GM23338 (cell line): ENCODE data around the gene TMCO4. TPM values are rescaled to one million over a fixed set of nuclear protein-coding genes. Genes with fewer than 3 reads are reported as not detected.

Experiments used
- JUNB ChIP-seq: IDR thresholded peaks from one replicate; pipeline ENCODE4 v1.6.1; 2016; ENCODE audit warnings: antibody characterized with exemption; ENCODE audit not compliant: unreplicated experiment
- polyA plus RNA-seq: library from polyadenylated mRNA; unstranded; fragments of >200 nt; fragmentation: Nextera tagmentation; extraction: Ambion mirVana; gene quantifications from 2 replicates; pipeline ENCODE4 v1.2.1, GENCODE V29; 2016
- total RNA-seq: library from RNA; depleted of rRNA; stranded (reverse); fragments of >200 nt; shearing (Covaris generic); gene quantifications from 2 replicates; pipeline ENCODE4 v1.2.3, GENCODE V29; 2014
- TF ChIP-seq, protein P1 (sequence below): fragments of 250-450 bp; sonication (Bioruptor Pico); IDR thresholded peaks from 2 replicates; pipeline ENCODE4 v1.5.0; 2020; ENCODE audit warnings: mild to moderate bottlenecking, moderate library complexity
- TF ChIP-seq, protein P2 (sequence below), 2 experiments: fragments of 200-600 bp in 1 of 2; sonication (generic) in 1 of 2; conservative IDR thresholded peaks; 2 replicates each; pipeline versions ENCODE4 v1.5.1 to v1.6.1; 2016 to 2017; ENCODE audit warnings: antibody characterized with exemption in 2 of 2, low read depth in 2 of 2, mild to moderate bottlenecking in 2 of 2, moderate library complexity in 1 of 2
- TF ChIP-seq, protein P3 (sequence below): IDR thresholded peaks from one replicate; pipeline ENCODE4 v1.6.1; 2018; ENCODE audit warnings: antibody characterized with exemption; ENCODE audit not compliant: unreplicated experiment

Gene TMCO4
- total and polyA plus RNA-seq, 2 experiments from 2014 or later, result 2.6 to 6.9 TPM

DNA sequence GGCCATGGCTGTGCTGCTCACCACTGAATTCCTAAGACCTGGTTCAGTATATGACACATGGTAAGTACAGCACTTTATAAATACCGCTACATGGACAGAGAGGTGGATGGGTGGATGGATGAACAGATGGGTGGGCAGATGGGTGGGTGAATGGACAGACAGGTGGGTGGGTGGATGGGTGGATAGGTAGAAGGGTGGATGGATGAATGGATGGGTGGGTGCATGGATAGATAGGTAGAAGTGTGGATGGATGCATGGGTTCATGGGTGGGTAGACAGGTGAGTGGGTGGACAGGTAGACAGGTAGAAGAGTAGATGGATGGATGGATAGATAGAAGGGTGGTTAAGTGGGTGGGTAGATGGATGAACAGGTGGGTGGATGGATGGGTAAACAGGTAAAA, 54.8 kb downstream of the TMCO4 start (continued):
- TF ChIP-seq, protein P1, sequence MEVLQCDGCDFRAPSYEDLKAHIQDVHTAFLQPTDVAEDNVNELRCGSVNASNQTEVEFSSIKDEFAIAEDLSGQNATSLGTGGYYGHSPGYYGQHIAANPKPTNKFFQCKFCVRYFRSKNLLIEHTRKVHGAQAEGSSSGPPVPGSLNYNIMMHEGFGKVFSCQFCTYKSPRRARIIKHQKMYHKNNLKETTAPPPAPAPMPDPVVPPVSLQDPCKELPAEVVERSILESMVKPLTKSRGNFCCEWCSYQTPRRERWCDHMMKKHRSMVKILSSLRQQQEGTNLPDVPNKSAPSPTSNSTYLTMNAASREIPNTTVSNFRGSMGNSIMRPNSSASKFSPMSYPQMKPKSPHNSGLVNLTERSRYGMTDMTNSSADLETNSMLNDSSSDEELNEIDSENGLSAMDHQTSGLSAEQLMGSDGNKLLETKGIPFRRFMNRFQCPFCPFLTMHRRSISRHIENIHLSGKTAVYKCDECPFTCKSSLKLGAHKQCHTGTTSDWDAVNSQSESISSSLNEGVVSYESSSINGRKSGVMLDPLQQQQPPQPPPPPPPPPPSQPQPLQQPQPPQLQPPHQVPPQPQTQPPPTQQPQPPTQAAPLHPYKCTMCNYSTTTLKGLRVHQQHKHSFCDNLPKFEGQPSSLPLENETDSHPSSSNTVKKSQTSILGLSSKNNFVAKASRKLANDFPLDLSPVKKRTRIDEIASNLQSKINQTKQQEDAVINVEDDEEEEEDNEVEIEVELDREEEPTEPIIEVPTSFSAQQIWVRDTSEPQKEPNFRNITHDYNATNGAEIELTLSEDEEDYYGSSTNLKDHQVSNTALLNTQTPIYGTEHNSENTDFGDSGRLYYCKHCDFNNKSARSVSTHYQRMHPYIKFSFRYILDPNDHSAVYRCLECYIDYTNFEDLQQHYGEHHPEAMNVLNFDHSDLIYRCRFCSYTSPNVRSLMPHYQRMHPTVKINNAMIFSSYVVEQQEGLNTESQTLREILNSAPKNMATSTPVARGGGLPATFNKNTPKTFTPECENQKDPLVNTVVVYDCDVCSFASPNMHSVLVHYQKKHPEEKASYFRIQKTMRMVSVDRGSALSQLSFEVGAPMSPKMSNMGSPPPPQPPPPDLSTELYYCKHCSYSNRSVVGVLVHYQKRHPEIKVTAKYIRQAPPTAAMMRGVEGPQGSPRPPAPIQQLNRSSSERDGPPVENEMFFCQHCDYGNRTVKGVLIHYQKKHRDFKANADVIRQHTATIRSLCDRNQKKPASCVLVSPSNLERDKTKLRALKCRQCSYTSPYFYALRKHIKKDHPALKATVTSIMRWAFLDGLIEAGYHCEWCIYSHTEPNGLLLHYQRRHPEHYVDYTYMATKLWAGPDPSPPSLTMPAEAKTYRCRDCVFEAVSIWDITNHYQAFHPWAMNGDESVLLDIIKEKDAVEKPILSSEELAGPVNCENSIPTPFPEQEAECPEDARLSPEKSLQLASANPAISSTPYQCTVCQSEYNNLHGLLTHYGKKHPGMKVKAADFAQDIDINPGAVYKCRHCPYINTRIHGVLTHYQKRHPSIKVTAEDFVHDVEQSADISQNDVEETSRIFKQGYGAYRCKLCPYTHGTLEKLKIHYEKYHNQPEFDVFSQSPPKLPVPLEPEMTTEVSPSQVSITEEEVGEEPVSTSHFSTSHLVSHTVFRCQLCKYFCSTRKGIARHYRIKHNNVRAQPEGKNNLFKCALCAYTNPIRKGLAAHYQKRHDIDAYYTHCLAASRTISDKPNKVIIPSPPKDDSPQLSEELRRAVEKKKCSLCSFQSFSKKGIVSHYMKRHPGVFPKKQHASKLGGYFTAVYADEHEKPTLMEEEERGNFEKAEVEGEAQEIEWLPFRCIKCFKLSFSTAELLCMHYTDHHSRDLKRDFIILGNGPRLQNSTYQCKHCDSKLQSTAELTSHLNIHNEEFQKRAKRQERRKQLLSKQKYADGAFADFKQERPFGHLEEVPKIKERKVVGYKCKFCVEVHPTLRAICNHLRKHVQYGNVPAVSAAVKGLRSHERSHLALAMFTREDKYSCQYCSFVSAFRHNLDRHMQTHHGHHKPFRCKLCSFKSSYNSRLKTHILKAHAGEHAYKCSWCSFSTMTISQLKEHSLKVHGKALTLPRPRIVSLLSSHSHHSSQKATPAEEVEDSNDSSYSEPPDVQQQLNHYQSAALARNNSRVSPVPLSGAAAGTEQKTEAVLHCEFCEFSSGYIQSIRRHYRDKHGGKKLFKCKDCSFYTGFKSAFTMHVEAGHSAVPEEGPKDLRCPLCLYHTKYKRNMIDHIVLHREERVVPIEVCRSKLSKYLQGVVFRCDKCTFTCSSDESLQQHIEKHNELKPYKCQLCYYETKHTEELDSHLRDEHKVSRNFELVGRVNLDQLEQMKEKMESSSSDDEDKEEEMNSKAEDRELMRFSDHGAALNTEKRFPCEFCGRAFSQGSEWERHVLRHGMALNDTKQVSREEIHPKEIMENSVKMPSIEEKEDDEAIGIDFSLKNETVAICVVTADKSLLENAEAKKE (CRISPR knock-in tag), result no peak
- TF ChIP-seq, protein P2, sequence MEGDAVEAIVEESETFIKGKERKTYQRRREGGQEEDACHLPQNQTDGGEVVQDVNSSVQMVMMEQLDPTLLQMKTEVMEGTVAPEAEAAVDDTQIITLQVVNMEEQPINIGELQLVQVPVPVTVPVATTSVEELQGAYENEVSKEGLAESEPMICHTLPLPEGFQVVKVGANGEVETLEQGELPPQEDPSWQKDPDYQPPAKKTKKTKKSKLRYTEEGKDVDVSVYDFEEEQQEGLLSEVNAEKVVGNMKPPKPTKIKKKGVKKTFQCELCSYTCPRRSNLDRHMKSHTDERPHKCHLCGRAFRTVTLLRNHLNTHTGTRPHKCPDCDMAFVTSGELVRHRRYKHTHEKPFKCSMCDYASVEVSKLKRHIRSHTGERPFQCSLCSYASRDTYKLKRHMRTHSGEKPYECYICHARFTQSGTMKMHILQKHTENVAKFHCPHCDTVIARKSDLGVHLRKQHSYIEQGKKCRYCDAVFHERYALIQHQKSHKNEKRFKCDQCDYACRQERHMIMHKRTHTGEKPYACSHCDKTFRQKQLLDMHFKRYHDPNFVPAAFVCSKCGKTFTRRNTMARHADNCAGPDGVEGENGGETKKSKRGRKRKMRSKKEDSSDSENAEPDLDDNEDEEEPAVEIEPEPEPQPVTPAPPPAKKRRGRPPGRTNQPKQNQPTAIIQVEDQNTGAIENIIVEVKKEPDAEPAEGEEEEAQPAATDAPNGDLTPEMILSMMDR (conservative IDR thresholded peaks at IDR 0.05; ENCODE audit: low read depth in 2 of 2), result no peak
- TF ChIP-seq, protein P3, sequence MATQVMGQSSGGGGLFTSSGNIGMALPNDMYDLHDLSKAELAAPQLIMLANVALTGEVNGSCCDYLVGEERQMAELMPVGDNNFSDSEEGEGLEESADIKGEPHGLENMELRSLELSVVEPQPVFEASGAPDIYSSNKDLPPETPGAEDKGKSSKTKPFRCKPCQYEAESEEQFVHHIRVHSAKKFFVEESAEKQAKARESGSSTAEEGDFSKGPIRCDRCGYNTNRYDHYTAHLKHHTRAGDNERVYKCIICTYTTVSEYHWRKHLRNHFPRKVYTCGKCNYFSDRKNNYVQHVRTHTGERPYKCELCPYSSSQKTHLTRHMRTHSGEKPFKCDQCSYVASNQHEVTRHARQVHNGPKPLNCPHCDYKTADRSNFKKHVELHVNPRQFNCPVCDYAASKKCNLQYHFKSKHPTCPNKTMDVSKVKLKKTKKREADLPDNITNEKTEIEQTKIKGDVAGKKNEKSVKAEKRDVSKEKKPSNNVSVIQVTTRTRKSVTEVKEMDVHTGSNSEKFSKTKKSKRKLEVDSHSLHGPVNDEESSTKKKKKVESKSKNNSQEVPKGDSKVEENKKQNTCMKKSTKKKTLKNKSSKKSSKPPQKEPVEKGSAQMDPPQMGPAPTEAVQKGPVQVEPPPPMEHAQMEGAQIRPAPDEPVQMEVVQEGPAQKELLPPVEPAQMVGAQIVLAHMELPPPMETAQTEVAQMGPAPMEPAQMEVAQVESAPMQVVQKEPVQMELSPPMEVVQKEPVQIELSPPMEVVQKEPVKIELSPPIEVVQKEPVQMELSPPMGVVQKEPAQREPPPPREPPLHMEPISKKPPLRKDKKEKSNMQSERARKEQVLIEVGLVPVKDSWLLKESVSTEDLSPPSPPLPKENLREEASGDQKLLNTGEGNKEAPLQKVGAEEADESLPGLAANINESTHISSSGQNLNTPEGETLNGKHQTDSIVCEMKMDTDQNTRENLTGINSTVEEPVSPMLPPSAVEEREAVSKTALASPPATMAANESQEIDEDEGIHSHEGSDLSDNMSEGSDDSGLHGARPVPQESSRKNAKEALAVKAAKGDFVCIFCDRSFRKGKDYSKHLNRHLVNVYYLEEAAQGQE, result no peak
- TF ChIP-seq JUNB, result no peak
